K562 (cell line): ENCODE results near the gene SLAMF7. TPM values are rescaled to one million over a fixed set of nuclear protein-coding genes. Genes with fewer than 3 reads are reported as not detected.
"Not testable (repeated sequence)": the region's sequence is repeated elsewhere in the genome, so short reads cannot be mapped to it uniquely, and the experiment has no call there.

Experiments
- ATAC-seq: fragments of 200-7000 bp; cut with Tn5 transposase; 3 replicates; pipeline ENCODE4 v1.9.1; 2020; ENCODE audit warnings: moderate library complexity
- BruUV-seq: library from RNA; stranded (reverse); fragments of 400-500 nt; replicated peaks from 2 replicates; lab custom pipeline; 2021; lab: Mats Ljungman, UMichigan
- CTCF ChIA-PET: fragments of 300-600 bp; formaldehyde crosslinking; extraction: SDS; loops from one replicate; lab custom pipeline; 2021; ENCODE audit warnings: low intra/inter-chr PET ratio; lab: Yijun Ruan, JAX
- POLR2A ChIA-PET: fragments of 300-600, 350-650 bp; sonication (Branson Sonifier 250); formaldehyde crosslinking; extraction: SDS; loops from one replicate; lab custom pipeline; 2021; ENCODE audit warnings: antibody characterized with exemption, inconsistent platforms; lab: Yijun Ruan, JAX
- DNase-seq, 4 experiments: peaks; one replicate each; pipeline versions ENCODE4 v3.0.0 to v3.0.0-alpha.2; 2011 to 2018; ENCODE audit warnings: low spot score in 3 of 4, mixed read lengths in 3 of 4; ENCODE audit errors: extremely low read depth in 1 of 4
- FAIRE-seq: peaks from 2 replicates; lab custom pipeline; 2011; peaks lifted over from hg19 to GRCh38; lab: Jason Lieb, UNC
- H2AFZ ChIP-seq: 2 replicates; pipeline ENCODE4 v1.6.0; 2011; ENCODE audit warnings: low read depth, low read length, control low read depth, inconsistent platforms
- H3K27ac ChIP-seq: fragments of 200-600 bp; 3 replicates; pipeline ENCODE4 v1.8.0; 2011; ENCODE audit warnings: low read depth, mild to moderate bottlenecking, control low read depth, inconsistent platforms, low read length, moderate library complexity, mixed read lengths; ENCODE audit errors: extremely low read depth
- H3K27me3 ChIP-seq, 2 experiments: fragments of 300-600 bp in 1 of 2; 2 replicates in 1 of 2; 3 replicates in 1 of 2; pipeline versions ENCODE4 v1.6.0 to v1.8.0; 2011; ENCODE audit warnings: inconsistent platforms in 2 of 2, low read length in 2 of 2, mild to moderate bottlenecking in 1 of 2, mixed read lengths in 1 of 2, moderate library complexity in 1 of 2; ENCODE audit not compliant: control insufficient read depth in 2 of 2, insufficient read depth in 2 of 2
- H3K36me3 ChIP-seq: fragments of 300-600 bp; 3 replicates; pipeline ENCODE4 v1.8.0; 2011; ENCODE audit warnings: mild to moderate bottlenecking, low read length, inconsistent platforms; ENCODE audit not compliant: control insufficient read depth, insufficient read depth
- H3K4me1 ChIP-seq, 2 experiments: fragments of 200-600 bp in 1 of 2; replicated peaks in 1 of 2; 2 replicates in 1 of 2; 3 replicates in 1 of 2; pipeline versions ENCODE4 v1.5.1 to v1.8.0; 2011; ENCODE audit warnings: inconsistent platforms in 2 of 2, low read length in 2 of 2, mild to moderate bottlenecking in 1 of 2, mixed read lengths in 1 of 2, moderate library complexity in 1 of 2; ENCODE audit not compliant: control insufficient read depth in 2 of 2, insufficient read depth in 2 of 2
- H3K4me2 ChIP-seq: 2 replicates; pipeline ENCODE4 v1.6.1; 2011; ENCODE audit warnings: low read length, control low read depth, inconsistent platforms, mixed read lengths; ENCODE audit not compliant: insufficient read depth
- H3K4me3 ChIP-seq: fragments of 200-600 bp; sonication (generic), shearing (Covaris generic); 2 replicates; pipeline ENCODE4 v1.5.1; 2016; ENCODE audit warnings: control low read depth, inconsistent platforms
- H3K79me2 ChIP-seq: fragments of 200-600 bp; 3 replicates; pipeline ENCODE4 v1.8.0; 2011; ENCODE audit warnings: low read length, inconsistent platforms; ENCODE audit not compliant: control insufficient read depth, insufficient read depth
- H3K9ac ChIP-seq, 2 experiments: 2 replicates each; pipeline versions ENCODE4 v1.6.0 to v1.6.1; 2011; ENCODE audit warnings: low read depth in 2 of 2, low read length in 2 of 2, control low read depth in 1 of 2, inconsistent platforms in 1 of 2, mild to moderate bottlenecking in 1 of 2, mixed read lengths in 1 of 2; ENCODE audit not compliant: insufficient read depth in 1 of 2
- H3K9me1 ChIP-seq: one replicate; pipeline ENCODE4 v1.6.0; 2011; ENCODE audit warnings: inconsistent platforms, mild to moderate bottlenecking, low read length, moderate library complexity; ENCODE audit not compliant: control insufficient read depth, insufficient read depth
- H3K9me3 ChIP-seq: replicated peaks from 2 replicates; pipeline ENCODE4 v1.5.1; 2011; ENCODE audit warnings: low read depth, low read length, inconsistent platforms; ENCODE audit not compliant: control insufficient read depth, insufficient read depth
- H4K20me1 ChIP-seq: replicated peaks from 2 replicates; pipeline ENCODE4 v1.6.1; 2011; ENCODE audit warnings: low read length, inconsistent platforms, mixed read lengths; ENCODE audit not compliant: control insufficient read depth, insufficient read depth
- CBFB ChIP-seq: sonication (generic); formaldehyde crosslinking; IDR thresholded peaks from 2 replicates; pipeline ENCODE4 v1.4.0; 2020; ENCODE audit warnings: mild to moderate bottlenecking, missing genetic modification reagents
- ZBTB11 ChIP-seq, 3 experiments: fragments of 200-800 bp in 1 of 3; fragments of 250-450 bp in 1 of 3; fragments of 450-650 bp in 1 of 3; sonication (Bioruptor Pico) in 1 of 3; sonication (Bioruptor generic) in 1 of 3; formaldehyde crosslinking in 1 of 3; IDR thresholded peaks; 2 replicates each; pipeline versions ENCODE4 v1.6.1 to v1.8.0; 2016 to 2022; ENCODE audit warnings: mild to moderate bottlenecking in 2 of 3, missing genetic modification characterization in 2 of 3, missing compliant biosample characterization in 1 of 3, moderate library complexity in 1 of 3
- WGBS: fragments of 100-300 bp; shearing (Covaris generic); methylation state at CpG from one replicate; pipeline ENCODE4 v1.1.6; 2016; ENCODE audit warnings: low coverage, mixed read lengths; ENCODE audit not compliant: insufficient coverage; ENCODE audit errors: missing lambda C conversion rate; 5-methylcytosine and 5-hydroxymethylcytosine counted together
- in situ Hi-C: fragments of 300-500 bp; cut with MboI; formaldehyde crosslinking; loops from 4 replicates; pipeline ENCODE4 v1.15.0; 2018; ENCODE audit warnings: inconsistent platforms, mixed read lengths
- intact Hi-C: fragments of 100-400 bp; cut with micrococcal nuclease; formaldehyde crosslinking; loops from 2 replicates; pipeline ENCODE4 v1.14.2; 2022
- polyA plus RNA-seq, 8 experiments: library from polyadenylated mRNA; depleted of rRNA in 4 of 8; stranded (reverse) in 5 of 8; unstranded in 3 of 8; fragments of >200 nt; fragmentation: Nextera tagmentation in 2 of 8; fragmentation: Illumina TruSeq in 1 of 8; extraction: Ambion mirVana in 2 of 8; extraction: Trizol in 1 of 8; gene quantifications; 2 replicates each; pipeline versions ENCODE4 v1.2.1 to v1.2.3, GENCODE V29; 2011 to 2014; ENCODE audit warnings: inconsistent platforms in 1 of 8, missing spikeins in 1 of 8
- total RNA-seq, 7 experiments: library from RNA; depleted of rRNA in 6 of 7; stranded (reverse); fragments of >200 nt in 6 of 7; fragmentation: Illumina TruSeq in 2 of 7; extraction: Trizol in 2 of 7; gene quantifications; 2 replicates each; pipeline versions ENCODE4 v1.2.1 to v1.2.3, GENCODE V29; 2011 to 2021; ENCODE audit warnings: low replicate concordance in 1 of 7

The SLAMF7 gene
- total and polyA plus RNA-seq, 9 of the 15 experiments (the other 6 are each of a cell fraction or from before 2014, with no cell fraction given), result 0.11 to 1.2 (median 0.22) TPM; not detected in 2

GRCh38 chr1:160781914-160782689 is 43.1 kb downstream of the SLAMF7 start (continued):
- TF ChIP-seq ZBTB11 (CRISPR knock-in tag; IDR thresholded peaks at IDR 0.05) (no peak), CBFB (CRISPR knock-in tag) (no peak)

GRCh38 chr1:160782988-160783765 is 44.1 kb downstream of the SLAMF7 start:
- H3K9me1 ChIP-seq, H4K20me1 ChIP-seq, H3K4me2 ChIP-seq, H3K4me1 ChIP-seq, intact Hi-C loops, ATAC-seq, H3K4me3 ChIP-seq, CTCF ChIA-PET, H3K27ac ChIP-seq, H3K9ac ChIP-seq, POLR2A ChIA-PET, BruUV-seq, FAIRE-seq, DNase-seq, H3K79me2 ChIP-seq, H3K36me3 ChIP-seq, in situ Hi-C loops, H2AFZ ChIP-seq, H3K9me3 ChIP-seq: not testable (repeated sequence)
- 6% methylated on average over 15 of the region's 25 CpGs for WGBS
- H3K27me3 ChIP-seq, result peaks cover 0 to 17% of the 10 kb centered on the region in 2 experiments; a peak in 1 of 5 replicates
